ENCODE measurements around the gene NR1H2.
"Not testable (repeated sequence)": the region's sequence is repeated elsewhere in the genome, so short reads cannot be mapped to it uniquely, and the experiment has no call there.

- TF ChIP-seq, protein P1, sequence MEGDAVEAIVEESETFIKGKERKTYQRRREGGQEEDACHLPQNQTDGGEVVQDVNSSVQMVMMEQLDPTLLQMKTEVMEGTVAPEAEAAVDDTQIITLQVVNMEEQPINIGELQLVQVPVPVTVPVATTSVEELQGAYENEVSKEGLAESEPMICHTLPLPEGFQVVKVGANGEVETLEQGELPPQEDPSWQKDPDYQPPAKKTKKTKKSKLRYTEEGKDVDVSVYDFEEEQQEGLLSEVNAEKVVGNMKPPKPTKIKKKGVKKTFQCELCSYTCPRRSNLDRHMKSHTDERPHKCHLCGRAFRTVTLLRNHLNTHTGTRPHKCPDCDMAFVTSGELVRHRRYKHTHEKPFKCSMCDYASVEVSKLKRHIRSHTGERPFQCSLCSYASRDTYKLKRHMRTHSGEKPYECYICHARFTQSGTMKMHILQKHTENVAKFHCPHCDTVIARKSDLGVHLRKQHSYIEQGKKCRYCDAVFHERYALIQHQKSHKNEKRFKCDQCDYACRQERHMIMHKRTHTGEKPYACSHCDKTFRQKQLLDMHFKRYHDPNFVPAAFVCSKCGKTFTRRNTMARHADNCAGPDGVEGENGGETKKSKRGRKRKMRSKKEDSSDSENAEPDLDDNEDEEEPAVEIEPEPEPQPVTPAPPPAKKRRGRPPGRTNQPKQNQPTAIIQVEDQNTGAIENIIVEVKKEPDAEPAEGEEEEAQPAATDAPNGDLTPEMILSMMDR (IDR thresholded peaks at IDR 0.05 in 2 of 3, conservative IDR thresholded peaks at IDR 0.05 in 1 of 3; ENCODE audit: borderline replicate concordance in 1 of 3, insufficient read depth in 1 of 3, low read depth in 2 of 3, low read length in 2 of 3): not testable (repeated sequence)
- not testable (repeated sequence) for TF ChIP-seq EZH2 (IDR thresholded peaks at IDR 0.05); YY1 (IDR thresholded peaks at IDR 0.05; ENCODE audit: extremely low read depth, insufficient replicate concordance, low read depth, low read length); RAD21 (IDR thresholded peaks at IDR 0.05; ENCODE audit: low read depth); ATF3 (IDR thresholded peaks at IDR 0.05); MAX (IDR thresholded peaks at IDR 0.05); POLR2AphosphoS5 (IDR thresholded peaks at IDR 0.05; ENCODE audit: low read depth, low read length); POLR2A (IDR thresholded peaks at IDR 0.05; ENCODE audit: borderline replicate concordance, extremely low read depth, insufficient read depth, insufficient read length); SP1 (IDR thresholded peaks at IDR 0.05; ENCODE audit: low read depth); EGR1 (IDR thresholded peaks at IDR 0.05; ENCODE audit: low read depth); SIN3A (IDR thresholded peaks at IDR 0.05; ENCODE audit: low read depth); EZH2phosphoT487 (IDR thresholded peaks at IDR 0.05; ENCODE audit: borderline replicate concordance); ZBTB33 (IDR thresholded peaks at IDR 0.05; ENCODE audit: extremely low read depth, insufficient replicate concordance, low read length)
- TF ChIP-seq, protein P2, sequence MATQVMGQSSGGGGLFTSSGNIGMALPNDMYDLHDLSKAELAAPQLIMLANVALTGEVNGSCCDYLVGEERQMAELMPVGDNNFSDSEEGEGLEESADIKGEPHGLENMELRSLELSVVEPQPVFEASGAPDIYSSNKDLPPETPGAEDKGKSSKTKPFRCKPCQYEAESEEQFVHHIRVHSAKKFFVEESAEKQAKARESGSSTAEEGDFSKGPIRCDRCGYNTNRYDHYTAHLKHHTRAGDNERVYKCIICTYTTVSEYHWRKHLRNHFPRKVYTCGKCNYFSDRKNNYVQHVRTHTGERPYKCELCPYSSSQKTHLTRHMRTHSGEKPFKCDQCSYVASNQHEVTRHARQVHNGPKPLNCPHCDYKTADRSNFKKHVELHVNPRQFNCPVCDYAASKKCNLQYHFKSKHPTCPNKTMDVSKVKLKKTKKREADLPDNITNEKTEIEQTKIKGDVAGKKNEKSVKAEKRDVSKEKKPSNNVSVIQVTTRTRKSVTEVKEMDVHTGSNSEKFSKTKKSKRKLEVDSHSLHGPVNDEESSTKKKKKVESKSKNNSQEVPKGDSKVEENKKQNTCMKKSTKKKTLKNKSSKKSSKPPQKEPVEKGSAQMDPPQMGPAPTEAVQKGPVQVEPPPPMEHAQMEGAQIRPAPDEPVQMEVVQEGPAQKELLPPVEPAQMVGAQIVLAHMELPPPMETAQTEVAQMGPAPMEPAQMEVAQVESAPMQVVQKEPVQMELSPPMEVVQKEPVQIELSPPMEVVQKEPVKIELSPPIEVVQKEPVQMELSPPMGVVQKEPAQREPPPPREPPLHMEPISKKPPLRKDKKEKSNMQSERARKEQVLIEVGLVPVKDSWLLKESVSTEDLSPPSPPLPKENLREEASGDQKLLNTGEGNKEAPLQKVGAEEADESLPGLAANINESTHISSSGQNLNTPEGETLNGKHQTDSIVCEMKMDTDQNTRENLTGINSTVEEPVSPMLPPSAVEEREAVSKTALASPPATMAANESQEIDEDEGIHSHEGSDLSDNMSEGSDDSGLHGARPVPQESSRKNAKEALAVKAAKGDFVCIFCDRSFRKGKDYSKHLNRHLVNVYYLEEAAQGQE (IDR thresholded peaks at IDR 0.05; ENCODE audit: low read depth): not testable (repeated sequence)
Observed at GRCh38 chr19:50347089-50347581, 29.1 kb upstream of the NR1H2 start.
